ENCODE data around the gene ZNF8.

The ZNF8 gene

GRCh38 chr19:58300620-58301019, 21.9 kb downstream of the ZNF8 start:
- no peak for DNase-seq

- no peak for DNase-seq
Measured at GRCh38 chr19:58304255-58304654, 25.5 kb downstream of the ZNF8 start.

- DNase-seq, result no peak
Measured at GRCh38 chr19:58304748-58305064, 26.0 kb downstream of the ZNF8 start.

GRCh38 chr19:58305065-58305931, 26.5 kb downstream of the ZNF8 start, which contains the start of gene ERVK3-1:
Gene ERVK3-1 (plus strand): TSS chr19:58305377. CDS start chr19:58312169, 6,792 bp downstream.
- peak; percentile 96 for DNase-seq

- no peak for DNase-seq
Measured at GRCh38 chr19:58305932-58306323, 27.2 kb downstream of the ZNF8 start.

GRCh38 chr19:58307736-58308135, 29.0 kb downstream of the ZNF8 start:
- no peak for DNase-seq

GRCh38 chr19:58310685-58311084, 31.9 kb downstream of the ZNF8 start:
- peak; percentile 27 for DNase-seq

- no peak for DNase-seq
Measured at GRCh38 chr19:58311345-58311865, 32.6 kb downstream of the ZNF8 start.

GRCh38 chr19:58315580-58315979, 36.8 kb downstream of the ZNF8 start:
- DNase-seq, result no peak

- no peak for DNase-seq
Measured at GRCh38 chr19:58317476-58318072, 38.8 kb downstream of the ZNF8 start.

GRCh38 chr19:58318297-58318696, 39.5 kb downstream of the ZNF8 start:
- DNase-seq, result no peak

GRCh38 chr19:58319241-58319640, 40.5 kb downstream of the ZNF8 start:
- DNase-seq, result no peak

GRCh38 chr19:58325311-58326022, 46.7 kb downstream of the ZNF8 start:
- DNase-seq, result peak; percentile 26

- no peak for DNase-seq
Measured at GRCh38 chr19:58326501-58326913, 47.8 kb downstream of the ZNF8 start.

- DNase-seq, result peak; percentile 95
Measured at GRCh38 chr19:58326914-58327726, 48.4 kb downstream of the ZNF8 start, which contains the start of gene ZSCAN22. Gene ZSCAN22 (plus strand): TSS chr19:58326994. CDS start chr19:58334803, 7,809 bp downstream.

GRCh38 chr19:58328999-58329398, 50.2 kb downstream of the ZNF8 start:
- DNase-seq, result peak; percentile 28

GRCh38 chr19:58330458-58330857, 51.7 kb downstream of the ZNF8 start:
- no peak for DNase-seq

GRCh38 chr19:58332697-58333096, 53.9 kb downstream of the ZNF8 start:
- no peak for DNase-seq

GRCh38 chr19:58334691-58335249, 56.0 kb downstream of the ZNF8 start:
- DNase-seq, result no peak

- no peak for DNase-seq
Measured at GRCh38 chr19:58335630-58336029, 56.9 kb downstream of the ZNF8 start.

GRCh38 chr19:58336216-58336615, 57.5 kb downstream of the ZNF8 start:
- no peak for DNase-seq

GRCh38 chr19:58336820-58337219, 58.1 kb downstream of the ZNF8 start:
- no peak for DNase-seq
